ENCODE data around the gene TTC4.

Gene TTC4

DNA sequence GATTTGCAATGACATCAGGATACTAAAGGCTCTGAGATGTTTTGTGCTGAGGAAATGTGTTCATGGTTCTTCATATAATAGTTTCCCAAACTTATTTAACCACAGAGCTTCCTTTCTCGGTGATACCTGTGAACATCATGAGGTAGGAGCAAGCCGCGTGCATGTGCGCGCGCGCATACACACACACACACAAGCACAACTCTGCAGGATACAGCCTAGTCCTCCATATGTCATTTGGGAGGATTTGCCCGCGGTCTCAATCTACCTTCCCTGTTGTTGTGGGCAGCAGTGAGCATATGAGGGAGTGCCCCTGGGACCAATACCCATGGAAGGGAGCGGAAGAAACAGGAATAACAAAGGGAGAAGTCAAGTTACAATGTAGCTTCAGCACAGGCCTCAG lies 12.2 kb upstream of the TTC4 start:
- no peak for DNase-seq (ENCODE audit: low spot score)

DNA sequence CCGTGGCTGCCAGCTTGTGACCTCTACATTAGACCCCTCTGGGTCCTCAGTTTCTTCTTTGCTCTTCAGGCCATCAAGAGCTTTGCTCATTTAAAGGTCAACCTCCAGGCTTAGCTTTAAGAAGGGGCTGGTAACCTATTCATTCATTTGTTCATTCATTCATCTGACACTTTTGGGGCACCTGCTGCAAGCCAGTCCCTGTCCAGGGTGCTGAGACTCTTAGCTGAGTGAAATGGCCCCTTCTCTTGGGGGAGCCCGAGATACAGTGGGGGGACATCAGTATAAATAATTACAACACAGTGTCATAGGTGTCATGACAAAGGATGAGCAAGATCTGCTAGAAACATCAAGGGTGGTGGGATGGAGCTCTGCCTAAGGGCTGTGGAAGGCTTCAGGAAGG lies 10.5 kb upstream of the TTC4 start:
- DNase-seq (ENCODE audit: low spot score), result no peak

GRCh38 chr1:54706419-54706818 lies 9.2 kb upstream of the TTC4 start:
- no peak for DNase-seq (ENCODE audit: low spot score)

GRCh38 chr1:54708385-54708784 lies 7.3 kb upstream of the TTC4 start:
- DNase-seq (ENCODE audit: low spot score), result no peak

GRCh38 chr1:54709547-54710292 lies 5.9 kb upstream of the TTC4 start:
- no peak for DNase-seq (ENCODE audit: low spot score)

GRCh38 chr1:54710434-54710833 lies 5.2 kb upstream of the TTC4 start:
- DNase-seq (ENCODE audit: low spot score), result no peak

GRCh38 chr1:54710841-54711240 lies 4.8 kb upstream of the TTC4 start:
- no peak for DNase-seq (ENCODE audit: low spot score)

GRCh38 chr1:54711536-54711935 lies 4.1 kb upstream of the TTC4 start:
- no peak for DNase-seq (ENCODE audit: low spot score)

DNA sequence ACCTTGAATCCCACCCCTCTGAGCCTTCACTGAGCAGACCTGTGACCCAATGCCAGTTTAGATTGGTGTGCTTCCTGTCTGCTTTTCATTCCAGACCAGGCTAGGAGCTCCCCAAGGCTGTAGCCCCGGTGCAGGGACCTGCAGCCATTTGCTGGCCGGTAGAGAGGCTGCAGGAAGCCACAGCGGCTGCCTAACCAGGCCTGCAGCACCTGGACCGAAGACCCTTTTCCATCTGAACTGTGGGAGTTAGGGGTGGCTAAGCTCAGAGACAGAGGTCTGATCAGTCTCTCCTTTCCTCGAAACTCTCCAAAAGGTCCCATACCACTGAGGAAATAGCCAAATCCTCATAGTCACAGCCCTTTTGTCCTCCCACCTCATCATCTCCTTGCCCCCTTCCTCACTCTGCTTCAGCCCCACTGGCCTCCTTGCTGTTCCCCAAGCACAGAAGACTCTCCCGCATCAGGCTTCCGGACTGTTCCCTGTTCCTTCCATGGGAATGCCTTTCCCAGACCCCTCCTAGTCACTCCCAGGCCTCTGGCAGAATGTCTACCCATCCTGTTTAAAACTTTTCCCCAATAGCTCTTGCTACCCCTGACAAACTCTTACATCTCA lies 674 bp upstream of the TTC4 start:
- no peak for DNase-seq (ENCODE audit: low spot score)

GRCh38 chr1:54716299-54717047 lies 812 bp downstream of the TTC4 start:
- DNase-seq (ENCODE audit: low spot score), result no peak

DNA sequence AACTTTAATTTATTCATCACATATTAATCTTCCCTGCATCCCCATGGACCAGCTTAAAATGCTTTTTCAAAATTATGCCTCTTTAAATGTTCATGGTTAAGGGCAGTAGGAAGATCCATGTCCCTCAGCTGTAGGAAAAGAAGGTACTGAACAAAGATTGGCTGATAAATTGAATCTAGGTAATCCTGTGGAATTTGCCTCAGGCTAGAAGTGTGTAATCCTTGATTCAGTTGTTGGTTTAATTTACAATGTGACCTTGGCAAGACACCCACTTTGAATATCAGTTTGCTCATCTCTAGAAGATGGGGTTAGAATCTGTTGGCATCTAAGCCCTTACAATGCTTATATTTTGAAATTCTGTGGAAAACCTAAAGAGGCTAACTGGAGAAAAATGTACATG lies 6.1 kb downstream of the TTC4 start:
- no peak for DNase-seq (ENCODE audit: low spot score)

DNA sequence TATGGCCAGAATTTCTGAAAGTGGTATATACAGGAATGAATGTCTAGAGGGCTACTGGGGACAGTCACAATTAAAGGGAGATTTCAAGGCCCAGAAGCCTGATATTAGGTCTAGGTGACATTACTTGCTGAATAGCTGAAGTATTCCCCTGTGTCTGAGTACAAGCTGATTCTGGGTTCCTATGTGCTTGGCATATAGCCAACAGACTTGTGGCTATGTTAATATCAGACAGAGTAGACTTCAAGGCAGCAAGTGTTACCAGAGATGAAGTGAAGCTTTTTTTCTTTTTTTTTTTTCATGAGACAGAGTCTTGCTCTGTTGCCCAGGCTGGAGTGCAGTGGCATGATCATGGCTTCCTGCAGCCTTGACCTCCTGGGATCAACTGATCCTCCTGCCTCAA lies 8.3 kb downstream of the TTC4 start:
- no peak for DNase-seq (ENCODE audit: low spot score)

DNA sequence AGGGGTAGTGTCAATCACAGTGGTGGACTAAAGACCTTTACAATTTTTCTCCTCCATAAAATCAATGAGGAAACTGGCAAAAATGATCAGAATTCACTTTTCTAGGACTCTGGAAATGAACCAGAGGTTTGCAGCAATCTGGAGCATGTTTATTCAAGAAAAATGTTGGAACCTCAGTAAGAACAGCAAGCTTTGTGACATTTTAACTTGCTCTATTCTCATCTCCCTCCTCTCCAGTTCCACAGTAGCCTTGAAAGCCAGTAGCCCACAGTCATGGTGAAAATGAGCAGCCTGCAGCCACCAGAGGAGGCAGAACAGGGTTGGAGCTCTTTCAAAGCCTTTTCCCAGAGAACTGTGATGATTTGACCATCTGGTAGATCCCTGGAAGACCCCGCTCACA lies 9.1 kb downstream of the TTC4 start:
- no peak for DNase-seq (ENCODE audit: low spot score)

DNA sequence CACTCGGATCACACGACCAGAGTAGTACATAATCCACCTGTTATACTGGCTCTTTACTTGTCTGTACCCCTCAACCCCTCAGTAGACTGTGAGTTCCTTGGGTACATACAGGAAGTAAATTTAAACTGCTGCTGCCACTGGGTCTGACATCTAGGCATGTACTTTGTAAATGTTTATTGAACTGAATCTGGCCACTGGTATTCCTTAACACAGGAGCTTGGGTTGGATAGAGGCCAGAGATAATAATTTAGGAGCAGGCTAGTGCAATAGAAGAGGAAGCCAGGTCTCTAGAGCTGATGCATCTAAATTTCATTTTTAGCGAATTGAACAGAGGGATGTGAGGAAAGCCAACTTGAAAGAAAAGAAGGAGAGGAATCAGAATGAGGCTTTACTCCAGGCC lies 12.4 kb downstream of the TTC4 start:
- no peak for DNase-seq (ENCODE audit: low spot score)

- no peak for DNase-seq (ENCODE audit: low spot score)
These were observed 21.0 kb downstream of the TTC4 start for GRCh38 chr1:54736685-54737084.

- no peak for DNase-seq (ENCODE audit: low spot score)
These were observed 22.6 kb downstream of the TTC4 start for GRCh38 chr1:54738244-54738643.

DNA sequence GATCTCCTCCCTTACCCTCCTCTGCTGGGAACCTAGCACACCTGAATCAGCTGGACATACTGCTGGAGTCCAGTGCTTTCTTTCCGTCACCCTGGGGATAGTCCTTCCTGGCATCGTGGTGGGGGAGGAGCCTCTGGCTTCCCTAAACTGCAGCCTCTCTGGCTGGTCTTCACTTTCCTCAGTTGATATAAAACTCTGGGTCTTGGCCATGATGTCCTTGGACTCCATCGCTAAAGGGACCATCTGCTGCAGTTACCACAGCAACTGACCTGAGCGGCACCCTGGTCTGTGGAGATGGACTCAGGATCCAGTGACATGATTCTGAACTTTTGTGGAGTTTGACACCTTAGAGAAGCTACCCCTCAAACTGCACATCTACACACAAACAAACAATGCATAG lies 25.9 kb downstream of the TTC4 start:
- no peak for DNase-seq (ENCODE audit: low spot score)

GRCh38 chr1:54742282-54742681 lies 26.6 kb downstream of the TTC4 start:
- no peak for DNase-seq (ENCODE audit: low spot score)

- no peak for DNase-seq (ENCODE audit: low spot score)
These were observed 28.0 kb downstream of the TTC4 start for GRCh38 chr1:54743416-54744226.

- no peak for DNase-seq (ENCODE audit: low spot score)
These were observed 29.0 kb downstream of the TTC4 start for GRCh38 chr1:54744696-54745095.

- DNase-seq (ENCODE audit: low spot score), result no peak
These were observed 29.6 kb downstream of the TTC4 start for GRCh38 chr1:54745274-54745673.

GRCh38 chr1:54745864-54746263 lies 30.2 kb downstream of the TTC4 start:
- DNase-seq (ENCODE audit: low spot score), result no peak
